SU-DHL-6 (cell line): ENCODE data around the gene KRT20.

Experiments used
- EZH2phosphoT487 ChIP-seq: fragments of 200-600 bp; sonication (generic), shearing (Covaris generic); conservative IDR thresholded peaks from 2 replicates; pipeline ENCODE4 v1.6.1; 2018; ENCODE audit warnings: mild to moderate bottlenecking, antibody characterized with exemption, low read length, moderate library complexity, mixed read lengths
- TF ChIP-seq, protein P1 (sequence below): fragments of 200-600 bp; sonication (generic); IDR thresholded peaks from one replicate; pipeline ENCODE4 v1.5.1; 2017; ENCODE audit warnings: antibody characterized with exemption, mild to moderate bottlenecking, low read length, moderate library complexity; ENCODE audit not compliant: insufficient read depth, poor library complexity, severe bottlenecking

DNA sequence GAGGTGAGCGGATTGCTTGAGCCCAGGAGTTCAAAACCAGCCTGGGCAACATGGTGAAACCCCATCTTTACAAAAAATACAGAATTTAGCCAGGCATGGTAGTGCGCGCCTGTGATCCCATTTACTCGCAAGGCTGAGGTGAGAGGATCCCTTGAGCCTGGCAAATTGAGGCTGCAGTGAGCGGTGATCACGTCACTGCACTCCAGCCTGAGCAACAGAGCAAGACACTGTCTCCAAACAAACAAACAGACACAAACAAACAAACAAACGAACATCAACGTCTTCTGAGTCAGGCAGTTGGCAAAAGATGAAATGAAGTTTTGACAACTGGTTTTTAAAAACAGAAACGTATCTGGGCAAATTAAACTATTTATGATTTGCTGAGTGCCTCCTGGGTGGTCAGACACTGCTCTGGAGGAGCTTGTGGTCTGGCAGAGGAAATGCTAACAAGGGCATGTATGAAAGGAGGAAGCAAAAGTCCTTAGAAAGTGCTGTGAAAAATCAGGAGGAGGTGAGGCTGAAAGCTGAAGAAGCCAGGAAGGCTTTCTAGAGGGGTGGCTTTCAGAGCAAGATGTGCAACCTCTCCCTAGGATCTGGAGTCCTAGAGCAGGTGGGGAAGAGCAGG, 10.2 kb upstream of the KRT20 start:
- TF ChIP-seq, protein P1, sequence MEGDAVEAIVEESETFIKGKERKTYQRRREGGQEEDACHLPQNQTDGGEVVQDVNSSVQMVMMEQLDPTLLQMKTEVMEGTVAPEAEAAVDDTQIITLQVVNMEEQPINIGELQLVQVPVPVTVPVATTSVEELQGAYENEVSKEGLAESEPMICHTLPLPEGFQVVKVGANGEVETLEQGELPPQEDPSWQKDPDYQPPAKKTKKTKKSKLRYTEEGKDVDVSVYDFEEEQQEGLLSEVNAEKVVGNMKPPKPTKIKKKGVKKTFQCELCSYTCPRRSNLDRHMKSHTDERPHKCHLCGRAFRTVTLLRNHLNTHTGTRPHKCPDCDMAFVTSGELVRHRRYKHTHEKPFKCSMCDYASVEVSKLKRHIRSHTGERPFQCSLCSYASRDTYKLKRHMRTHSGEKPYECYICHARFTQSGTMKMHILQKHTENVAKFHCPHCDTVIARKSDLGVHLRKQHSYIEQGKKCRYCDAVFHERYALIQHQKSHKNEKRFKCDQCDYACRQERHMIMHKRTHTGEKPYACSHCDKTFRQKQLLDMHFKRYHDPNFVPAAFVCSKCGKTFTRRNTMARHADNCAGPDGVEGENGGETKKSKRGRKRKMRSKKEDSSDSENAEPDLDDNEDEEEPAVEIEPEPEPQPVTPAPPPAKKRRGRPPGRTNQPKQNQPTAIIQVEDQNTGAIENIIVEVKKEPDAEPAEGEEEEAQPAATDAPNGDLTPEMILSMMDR, result no peak
- TF ChIP-seq EZH2phosphoT487, result no peak
